ENCODE data around the gene ZBTB7C.

DNA sequence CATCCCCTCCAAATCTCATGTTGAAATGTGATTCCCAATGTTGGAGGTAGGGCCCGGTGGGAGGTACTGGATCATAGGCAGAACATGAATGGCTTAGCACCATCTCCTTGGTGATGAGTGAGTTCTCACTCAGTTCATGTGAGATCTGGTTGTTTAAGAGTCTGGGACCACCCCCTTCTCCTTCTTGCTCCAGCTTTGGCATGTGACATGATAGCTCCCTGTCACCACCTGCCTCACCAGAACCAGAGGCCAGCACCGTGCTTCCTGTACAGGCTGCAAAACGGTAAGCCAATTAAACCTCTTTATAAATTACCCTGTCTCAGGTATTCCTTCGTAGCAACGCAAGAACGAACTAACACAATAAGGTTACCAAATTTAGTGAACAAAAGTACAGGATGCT is 95.4 kb downstream of the ZBTB7C start:
- TF ChIP-seq, protein P1, sequence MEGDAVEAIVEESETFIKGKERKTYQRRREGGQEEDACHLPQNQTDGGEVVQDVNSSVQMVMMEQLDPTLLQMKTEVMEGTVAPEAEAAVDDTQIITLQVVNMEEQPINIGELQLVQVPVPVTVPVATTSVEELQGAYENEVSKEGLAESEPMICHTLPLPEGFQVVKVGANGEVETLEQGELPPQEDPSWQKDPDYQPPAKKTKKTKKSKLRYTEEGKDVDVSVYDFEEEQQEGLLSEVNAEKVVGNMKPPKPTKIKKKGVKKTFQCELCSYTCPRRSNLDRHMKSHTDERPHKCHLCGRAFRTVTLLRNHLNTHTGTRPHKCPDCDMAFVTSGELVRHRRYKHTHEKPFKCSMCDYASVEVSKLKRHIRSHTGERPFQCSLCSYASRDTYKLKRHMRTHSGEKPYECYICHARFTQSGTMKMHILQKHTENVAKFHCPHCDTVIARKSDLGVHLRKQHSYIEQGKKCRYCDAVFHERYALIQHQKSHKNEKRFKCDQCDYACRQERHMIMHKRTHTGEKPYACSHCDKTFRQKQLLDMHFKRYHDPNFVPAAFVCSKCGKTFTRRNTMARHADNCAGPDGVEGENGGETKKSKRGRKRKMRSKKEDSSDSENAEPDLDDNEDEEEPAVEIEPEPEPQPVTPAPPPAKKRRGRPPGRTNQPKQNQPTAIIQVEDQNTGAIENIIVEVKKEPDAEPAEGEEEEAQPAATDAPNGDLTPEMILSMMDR (IDR thresholded peaks at IDR 0.05): no peak
- TF ChIP-seq POLR2A (IDR thresholded peaks at IDR 0.05): no peak
